ENCODE data around the gene CMC2. TPM values are rescaled to one million over a fixed set of nuclear protein-coding genes. Genes with fewer than 3 reads are reported as not detected.
A peak's percentile ranks its signal among the peaks of the same experiment; 100 is the strongest.

The CMC2 gene
- total RNA-seq, 1 donor from 2014 or later, result 76.2 TPM

DNA sequence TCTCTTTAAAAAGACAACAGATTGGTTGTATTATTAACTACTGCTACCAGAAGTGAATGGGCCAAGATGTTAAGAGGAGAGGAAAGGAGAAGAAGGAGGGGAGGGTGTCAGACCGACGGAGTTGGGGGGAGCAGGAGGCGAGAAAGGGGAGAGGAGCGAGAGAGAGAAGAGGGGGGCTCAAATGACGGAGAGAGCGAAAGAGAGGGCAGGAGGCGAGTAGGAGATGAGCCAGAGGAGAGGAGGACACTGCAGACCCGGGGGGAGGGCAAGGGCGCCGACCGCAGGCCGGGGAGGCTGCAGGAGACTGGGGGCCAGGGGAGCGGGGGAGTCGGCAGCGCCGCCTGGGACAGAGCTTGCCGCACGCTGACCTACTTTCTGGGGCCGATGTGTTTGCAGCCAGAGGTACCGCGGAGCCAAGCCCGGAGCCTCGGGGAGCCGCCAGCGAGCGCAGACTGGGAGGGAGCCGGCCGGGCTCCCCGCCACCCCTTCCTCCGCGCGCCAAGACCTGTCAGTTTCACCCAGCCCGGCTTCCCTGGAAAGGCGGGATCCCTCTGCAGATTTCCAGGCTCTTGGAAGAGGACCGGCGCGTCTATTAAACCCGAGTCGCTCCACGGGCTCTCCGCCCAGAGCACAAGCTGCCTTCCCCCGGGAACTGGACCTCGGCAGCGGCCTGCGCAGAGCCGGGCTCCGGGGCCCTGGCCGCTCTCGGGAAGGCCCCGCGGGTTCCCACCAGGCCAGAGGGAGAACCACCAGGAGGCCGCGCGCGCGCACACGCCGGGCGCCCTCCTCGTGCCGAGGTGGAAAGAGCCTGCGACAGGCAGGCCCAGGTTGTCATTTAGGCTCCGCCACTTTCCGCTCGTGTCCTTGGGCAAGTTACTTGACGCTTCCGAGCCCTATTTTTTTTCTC lies 74.6 kb downstream of the CMC2 start:
- Mint-ChIP-seq H3K27me3 (ENCODE audit: unreplicated experiment) (peaks cover 4% of the 10 kb centered on the region), H3K4me3 (ENCODE audit: unreplicated experiment) (peak overlapping the region; percentile 85)

GRCh38 chr16:80924372-80924978 lies 82.2 kb downstream of the CMC2 start:
- peak; percentile 83 for DNase-seq
- TF ChIP-seq, protein P1, sequence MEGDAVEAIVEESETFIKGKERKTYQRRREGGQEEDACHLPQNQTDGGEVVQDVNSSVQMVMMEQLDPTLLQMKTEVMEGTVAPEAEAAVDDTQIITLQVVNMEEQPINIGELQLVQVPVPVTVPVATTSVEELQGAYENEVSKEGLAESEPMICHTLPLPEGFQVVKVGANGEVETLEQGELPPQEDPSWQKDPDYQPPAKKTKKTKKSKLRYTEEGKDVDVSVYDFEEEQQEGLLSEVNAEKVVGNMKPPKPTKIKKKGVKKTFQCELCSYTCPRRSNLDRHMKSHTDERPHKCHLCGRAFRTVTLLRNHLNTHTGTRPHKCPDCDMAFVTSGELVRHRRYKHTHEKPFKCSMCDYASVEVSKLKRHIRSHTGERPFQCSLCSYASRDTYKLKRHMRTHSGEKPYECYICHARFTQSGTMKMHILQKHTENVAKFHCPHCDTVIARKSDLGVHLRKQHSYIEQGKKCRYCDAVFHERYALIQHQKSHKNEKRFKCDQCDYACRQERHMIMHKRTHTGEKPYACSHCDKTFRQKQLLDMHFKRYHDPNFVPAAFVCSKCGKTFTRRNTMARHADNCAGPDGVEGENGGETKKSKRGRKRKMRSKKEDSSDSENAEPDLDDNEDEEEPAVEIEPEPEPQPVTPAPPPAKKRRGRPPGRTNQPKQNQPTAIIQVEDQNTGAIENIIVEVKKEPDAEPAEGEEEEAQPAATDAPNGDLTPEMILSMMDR (IDR thresholded peaks at IDR 0.05; ENCODE audit: partially characterized antibody, unreplicated experiment), result peak; percentile 57
- peaks cover 3% of the 10 kb centered on the region for H3K9me3 Mint-ChIP-seq (ENCODE audit: unreplicated experiment)
- no peak overlapping the region for H3K4me3 Mint-ChIP-seq (ENCODE audit: unreplicated experiment)
- H3K4me1 Mint-ChIP-seq (ENCODE audit: low read depth, unreplicated experiment), result no peaks in the 10 kb centered on the region
- H3K27ac Mint-ChIP-seq (ENCODE audit: unreplicated experiment), result no peak overlapping the region
- no peaks in the 10 kb centered on the region for H3K27me3 Mint-ChIP-seq (ENCODE audit: unreplicated experiment)
- H3K36me3 Mint-ChIP-seq (ENCODE audit: unreplicated experiment), result peaks cover 5% of the 10 kb centered on the region

More for the DNA sequence above, 74.6 kb downstream of the CMC2 start:
- Mint-ChIP-seq H3K27ac (ENCODE audit: unreplicated experiment) (peak overlapping the region; percentile 53), H3K36me3 (ENCODE audit: unreplicated experiment) (peaks cover 6% of the 10 kb centered on the region), H3K4me1 (ENCODE audit: low read depth, unreplicated experiment) (peaks cover 3% of the 10 kb centered on the region), H3K9me3 (ENCODE audit: unreplicated experiment) (peaks cover 5% of the 10 kb centered on the region)
- TF ChIP-seq, protein P1 (IDR thresholded peaks at IDR 0.05; ENCODE audit: partially characterized antibody, unreplicated experiment), result no peak
- peak; percentile 71 for DNase-seq

DNA sequence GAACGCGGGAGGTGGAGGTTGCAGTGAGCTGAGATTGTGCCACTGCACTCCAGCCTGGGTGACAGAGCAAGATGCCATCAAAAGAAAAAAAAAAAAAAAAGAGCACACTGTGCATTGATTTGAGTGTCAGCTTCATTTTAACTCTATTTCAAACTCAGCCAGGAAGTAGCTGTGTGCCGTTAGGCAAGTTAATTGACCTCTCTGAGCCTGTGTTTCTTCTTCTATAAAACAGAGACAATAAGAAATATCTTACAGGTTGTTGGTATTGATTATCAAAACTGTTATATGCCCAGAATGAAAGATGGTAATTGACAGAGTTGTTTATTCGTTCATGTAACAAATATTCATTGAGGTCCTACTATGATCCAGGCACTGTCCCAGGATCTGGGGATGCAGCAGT lies 83.3 kb downstream of the CMC2 start:
- H3K27ac Mint-ChIP-seq (ENCODE audit: unreplicated experiment), result no peak overlapping the region
- H3K27me3 Mint-ChIP-seq (ENCODE audit: unreplicated experiment), result no peaks in the 10 kb centered on the region
- H3K4me3 Mint-ChIP-seq (ENCODE audit: unreplicated experiment), result no peak overlapping the region
- TF ChIP-seq, protein P1 (IDR thresholded peaks at IDR 0.05; ENCODE audit: partially characterized antibody, unreplicated experiment), result no peak
- peaks cover 8% of the 10 kb centered on the region for H3K36me3 Mint-ChIP-seq (ENCODE audit: unreplicated experiment)
- no peaks in the 10 kb centered on the region for H3K4me1 Mint-ChIP-seq (ENCODE audit: low read depth, unreplicated experiment)
- H3K9me3 Mint-ChIP-seq (ENCODE audit: unreplicated experiment), result peaks cover 3% of the 10 kb centered on the region
- no peak for DNase-seq

Other genes with a start within 250 kb of the CMC2 start
- 30.5 TPM for gene CDYL2, start 202.3 kb downstream of the CMC2 start, total RNA-seq (ENCODE audit: unreplicated experiment)
- gene CENPN, start 329 bp upstream of the CMC2 start, total RNA-seq (ENCODE audit: unreplicated experiment), result 9.2 TPM
- 61.5 TPM for gene ATMIN, start 29.0 kb upstream of the CMC2 start, total RNA-seq (ENCODE audit: unreplicated experiment)
- 1.0 TPM for gene C16orf46, start 70.4 kb upstream of the CMC2 start, total RNA-seq (ENCODE audit: unreplicated experiment)
- 30.0 TPM for gene GCSH, start 89.5 kb upstream of the CMC2 start, total RNA-seq (ENCODE audit: unreplicated experiment)
- not detected for gene BCO1, start 231.8 kb upstream of the CMC2 start, total RNA-seq (ENCODE audit: unreplicated experiment)